Smooth muscle cell (in vitro differentiated cells): ENCODE data around the gene IQCE. TPM values are rescaled to one million over a fixed set of nuclear protein-coding genes. Genes with fewer than 3 reads are reported as not detected.

Experiments
- DNase-seq: peaks from one replicate; lab custom pipeline; 2025; ENCODE audit not compliant: unreplicated experiment; lab: John Stamatoyannopoulos, UW
- H2AFZ ChIP-seq: fragments of 200-600 bp; sonication (generic); 2 replicates; pipeline ENCODE4 v1.6.0; 2016; ENCODE audit warnings: antibody characterized with exemption, low read depth, mild to moderate bottlenecking
- H3F3A ChIP-seq: fragments of 200-600 bp; sonication (generic); 2 replicates; pipeline ENCODE4 v1.6.0; 2017; ENCODE audit warnings: antibody characterized with exemption, low read depth
- H3K27ac ChIP-seq: fragments of 200-600 bp; sonication (generic); 2 replicates; pipeline ENCODE4 v1.5.1; 2016; ENCODE audit warnings: low read depth, mild to moderate bottlenecking
- H3K27me3 ChIP-seq: fragments of 200-600 bp; sonication (generic); 2 replicates; pipeline ENCODE4 v1.6.1; 2016; ENCODE audit warnings: low read depth, mild to moderate bottlenecking
- H3K36me3 ChIP-seq: fragments of 200-600 bp; sonication (generic); 2 replicates; pipeline ENCODE4 v1.5.1; 2016; ENCODE audit warnings: low read depth
- H3K4me1 ChIP-seq: fragments of 200-600 bp; sonication (generic); 2 replicates; pipeline ENCODE4 v1.5.1; 2016; ENCODE audit warnings: low read depth
- H3K4me2 ChIP-seq: fragments of 200-600 bp; sonication (generic); 2 replicates; pipeline ENCODE4 v1.6.0; 2016; ENCODE audit warnings: mild to moderate bottlenecking
- H3K4me3 ChIP-seq: fragments of 200-600 bp; sonication (generic); 2 replicates; pipeline ENCODE4 v1.5.1; 2016; ENCODE audit warnings: mild to moderate bottlenecking
- H3K79me2 ChIP-seq: fragments of 200-600 bp; sonication (generic); 2 replicates; pipeline ENCODE4 v1.6.0; 2016; ENCODE audit warnings: low read depth, mild to moderate bottlenecking
- H3K9ac ChIP-seq: fragments of 200-600 bp; sonication (generic); 2 replicates; pipeline ENCODE4 v1.6.0; 2016; ENCODE audit warnings: low read depth
- H3K9me3 ChIP-seq: fragments of 200-600 bp; sonication (generic); replicated peaks from 2 replicates; pipeline ENCODE4 v1.5.1; 2016; ENCODE audit warnings: low read depth
- H4K20me1 ChIP-seq: fragments of 200-600 bp; sonication (generic); 2 replicates; pipeline ENCODE4 v1.6.0; 2016; ENCODE audit warnings: low read depth
- CTCF ChIP-seq: fragments of 200-600 bp; sonication (generic); IDR thresholded peaks from 2 replicates; pipeline ENCODE4 v1.5.1; 2017; ENCODE audit warnings: borderline replicate concordance, mild to moderate bottlenecking, antibody characterized with exemption; ENCODE audit not compliant: insufficient read depth, poor library complexity, severe bottlenecking
- WGBS: methylation state at CpG from one replicate; pipeline ENCODE4 v1.1.7; 2016; ENCODE audit warnings: low lambda C conversion rate; 5-methylcytosine and 5-hydroxymethylcytosine counted together
- polyA plus RNA-seq: library from polyadenylated mRNA; unstranded; fragments of >200 nt; fragmentation: Nextera tagmentation; extraction: Ambion mirVana; gene quantifications from 2 replicates; pipeline ENCODE4 v1.2.1, GENCODE V29; 2016
- total RNA-seq: library from RNA; depleted of rRNA; stranded (reverse); fragments of >200 nt; gene quantifications from 2 replicates; pipeline ENCODE4 v1.2.3, GENCODE V29; 2014

The IQCE gene
- total and polyA plus RNA-seq, 2 experiments from 2014 or later = 5.8 to 12.7 TPM

GRCh38 chr7:2524808-2525657, 33.7 kb upstream of the IQCE start:
- peaks cover 61% of the 10 kb centered on the region for H3K4me1 ChIP-seq
- H3K79me2 ChIP-seq = peaks cover 45% of the 10 kb centered on the region
- DNase-seq = no peak
- H3K4me2 ChIP-seq = peak overlapping the region; percentile 93
- H2AFZ ChIP-seq = no peak overlapping the region
- H3K27me3 ChIP-seq = no peaks in the 10 kb centered on the region
- H3K27ac ChIP-seq = peak overlapping the region; percentile 84
- H3F3A ChIP-seq = peaks cover 38% of the 10 kb centered on the region
- peaks cover 92% of the 10 kb centered on the region for H4K20me1 ChIP-seq
- WGBS = 86% methylated on average over 47 of the region's 53 CpGs
- H3K36me3 ChIP-seq = no peaks in the 10 kb centered on the region
- TF ChIP-seq CTCF = no peak
- no peak overlapping the region for H3K4me3 ChIP-seq
- no peak overlapping the region for H3K9ac ChIP-seq
- no peaks in the 10 kb centered on the region for H3K9me3 ChIP-seq

- DNase-seq = no peak
- Histone ChIP-seq H3K4me1 (peaks cover 65% of the 10 kb centered on the region), H3K36me3 (no peaks in the 10 kb centered on the region), H4K20me1 (peaks cover 83% of the 10 kb centered on the region), H3K9me3 (no peaks in the 10 kb centered on the region), H3K4me3 (no peak overlapping the region), H3K79me2 (peaks cover 36% of the 10 kb centered on the region), H3K27ac (no peak overlapping the region), H2AFZ (no peak overlapping the region), H3F3A (peaks cover 37% of the 10 kb centered on the region), H3K4me2 (no peak overlapping the region), H3K9ac (no peak overlapping the region), H3K27me3 (no peaks in the 10 kb centered on the region)
- 90% methylated on average over 36 of the region's 36 CpGs for WGBS
- TF ChIP-seq CTCF = no peak
These were observed 32.8 kb upstream of the IQCE start for GRCh38 chr7:2525658-2526630.

GRCh38 chr7:2526659-2527504, 31.9 kb upstream of the IQCE start:
- WGBS = 93% methylated on average over 31 of the region's 40 CpGs
- Histone ChIP-seq H3K27me3 (no peaks in the 10 kb centered on the region), H3K9ac (no peak overlapping the region), H2AFZ (no peak overlapping the region), H4K20me1 (peaks cover 74% of the 10 kb centered on the region), H3K4me1 (peaks cover 59% of the 10 kb centered on the region), H3K4me3 (no peak overlapping the region), H3K27ac (peak overlapping the region; percentile 38), H3K36me3 (no peaks in the 10 kb centered on the region), H3K4me2 (peak overlapping the region; percentile 69), H3K9me3 (no peaks in the 10 kb centered on the region), H3K79me2 (peaks cover 27% of the 10 kb centered on the region), H3F3A (peaks cover 36% of the 10 kb centered on the region)
- TF ChIP-seq CTCF = no peak
- no peak for DNase-seq
